Measurements from ENCODE around the gene KRIT1. TPM values are rescaled to one million over a fixed set of nuclear protein-coding genes. Genes with fewer than 3 reads are reported as not detected.
A peak's percentile ranks its signal among the peaks of the same experiment; 100 is the strongest.
"Not testable (repeated sequence)": the region's sequence is repeated elsewhere in the genome, so short reads cannot be mapped to it uniquely, and the experiment has no call there.

KRIT1 gene
- total RNA-seq, 1 donor from 2014 or later, result 60.4 TPM

GRCh38 chr7:92250603-92251002, 4.9 kb upstream of the KRIT1 start:
- DNase-seq (ENCODE audit: low read depth), result no peak

- DNase-seq (ENCODE audit: low read depth), result peak; percentile 39
These were observed 817 bp upstream of the KRIT1 start for GRCh38 chr7:92246360-92247101.

- peak; percentile 54 for DNase-seq (ENCODE audit: low read depth)
These were observed 767 bp downstream of the KRIT1 start for GRCh38 chr7:92244808-92245486.

- DNase-seq (ENCODE audit: low read depth), result no peak
These were observed 2.7 kb downstream of the KRIT1 start for GRCh38 chr7:92242972-92243371.

GRCh38 chr7:92230547-92230946, 15.2 kb downstream of the KRIT1 start:
- no peak for DNase-seq (ENCODE audit: low read depth)

GRCh38 chr7:92228742-92229141, 17.0 kb downstream of the KRIT1 start:
- DNase-seq (ENCODE audit: low read depth), result no peak

- no peak for DNase-seq (ENCODE audit: low read depth)
These were observed 17.6 kb downstream of the KRIT1 start for GRCh38 chr7:92228100-92228499.

- no peak for DNase-seq (ENCODE audit: low read depth)
These were observed 18.7 kb downstream of the KRIT1 start for GRCh38 chr7:92226981-92227380.

GRCh38 chr7:92221766-92222165, 23.9 kb downstream of the KRIT1 start:
- no peak for DNase-seq (ENCODE audit: low read depth)

- DNase-seq (ENCODE audit: low read depth), result peak; percentile 5
These were observed 39.0 kb downstream of the KRIT1 start for GRCh38 chr7:92206672-92207071.

GRCh38 chr7:92205987-92206386, 39.7 kb downstream of the KRIT1 start:
- DNase-seq (ENCODE audit: low read depth), result no peak

GRCh38 chr7:92200791-92201190, 44.9 kb downstream of the KRIT1 start:
- no peak for DNase-seq (ENCODE audit: low read depth)

- DNase-seq (ENCODE audit: low read depth), result no peak
These were observed 53.4 kb downstream of the KRIT1 start for GRCh38 chr7:92192326-92192725.

- not testable (repeated sequence) for DNase-seq (ENCODE audit: low read depth)
These were observed 56.5 kb downstream of the KRIT1 start for GRCh38 chr7:92189246-92189645.

GRCh38 chr7:92184294-92184693, 61.4 kb downstream of the KRIT1 start:
- DNase-seq (ENCODE audit: low read depth), result peak; percentile 46

- peak; percentile 43 for DNase-seq (ENCODE audit: low read depth)
These were observed 66.5 kb downstream of the KRIT1 start, which contains the start of gene LRRD1 for GRCh38 chr7:92178928-92179924. Gene LRRD1 (minus strand): TSS chr7:92179142. CDS start chr7:92165202, 13,940 bp downstream.

- DNase-seq (ENCODE audit: low read depth), result peak; percentile 56
These were observed 68.4 kb downstream of the KRIT1 start for GRCh38 chr7:92177362-92177761.

- DNase-seq (ENCODE audit: low read depth), result not testable (repeated sequence)
These were observed 76.2 kb downstream of the KRIT1 start for GRCh38 chr7:92169529-92169928.

- DNase-seq (ENCODE audit: low read depth), result no peak
These were observed 84.4 kb downstream of the KRIT1 start for GRCh38 chr7:92161271-92161670.

- peak; percentile 84 for DNase-seq (ENCODE audit: low read depth)
These were observed 86.8 kb downstream of the KRIT1 start for GRCh38 chr7:92158660-92159575.

Data from myocyte (in vitro differentiated cells).